Measurements from ENCODE around the gene ALX3. TPM values are rescaled to one million over a fixed set of nuclear protein-coding genes. Genes with fewer than 3 reads are reported as not detected.
A peak's percentile ranks its signal among the peaks of the same experiment; 100 is the strongest.
"Not testable (repeated sequence)": the region's sequence is repeated elsewhere in the genome, so short reads cannot be mapped to it uniquely, and the experiment has no call there.

ALX3 gene
- polyA plus RNA-seq, 1 donor: not detected

DNA sequence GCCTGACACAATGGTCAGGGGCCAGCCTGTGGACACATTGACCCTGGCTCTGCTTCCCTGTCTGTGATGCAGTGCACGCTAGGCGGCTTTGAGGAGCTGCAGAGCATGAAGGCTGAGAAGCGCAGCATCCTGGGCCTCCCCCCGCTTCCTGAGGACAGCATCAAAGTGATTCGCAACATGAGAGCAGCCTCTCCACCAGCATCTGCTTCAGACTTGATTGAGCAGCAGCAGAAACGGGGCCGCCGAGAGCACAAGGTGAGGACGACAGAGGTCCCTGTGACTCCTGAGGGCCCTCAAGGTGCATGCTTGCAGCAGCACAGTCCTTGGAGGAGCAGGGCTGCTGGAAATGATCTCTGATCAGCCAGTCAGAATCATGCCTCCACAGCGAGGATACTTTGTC lies 27.5 kb downstream of the ALX3 start:
- H3K27ac ChIP-seq (ENCODE audit: low read length): no peak overlapping the region
- H3K4me3 ChIP-seq (ENCODE audit: low read length): no peak overlapping the region
- peaks cover 5% of the 10 kb centered on the region for H3K4me1 ChIP-seq (ENCODE audit: control insufficient read depth, insufficient read depth, low read length)
- H3K36me3 ChIP-seq (ENCODE audit: control insufficient read depth, insufficient read depth, low read length): peaks cover 95% of the 10 kb centered on the region
- WGBS (ENCODE audit: insufficient coverage, low lambda C conversion rate): no CpG with 5 or more reads among the region's 10 CpGs
- no peak for DNase-seq
- H3K27me3 ChIP-seq (ENCODE audit: control insufficient read depth, insufficient read depth, low read length): no peaks in the 10 kb centered on the region
- no peaks in the 10 kb centered on the region for H3K9me3 ChIP-seq (ENCODE audit: control insufficient read depth, low read depth, low read length)

GRCh38 chr1:110040548-110040947 lies 29.9 kb downstream of the ALX3 start:
- peaks cover 78% of the 10 kb centered on the region for H3K36me3 ChIP-seq (ENCODE audit: control insufficient read depth, insufficient read depth, low read length)
- H3K27me3 ChIP-seq (ENCODE audit: control insufficient read depth, insufficient read depth, low read length): no peaks in the 10 kb centered on the region
- no peak for DNase-seq
- no peaks in the 10 kb centered on the region for H3K9me3 ChIP-seq (ENCODE audit: control insufficient read depth, low read depth, low read length)
- no peak overlapping the region for H3K4me3 ChIP-seq (ENCODE audit: low read length)
- peaks cover 6% of the 10 kb centered on the region for H3K4me1 ChIP-seq (ENCODE audit: control insufficient read depth, insufficient read depth, low read length)
- H3K27ac ChIP-seq (ENCODE audit: low read length): no peak overlapping the region
- WGBS (ENCODE audit: insufficient coverage, low lambda C conversion rate): no CpG with 5 or more reads among the region's 4 CpGs

- no peak for DNase-seq
- Histone ChIP-seq H3K27me3 (ENCODE audit: control insufficient read depth, insufficient read depth, low read length) (no peaks in the 10 kb centered on the region), H3K4me3 (ENCODE audit: low read length) (no peak overlapping the region), H3K9me3 (ENCODE audit: control insufficient read depth, low read depth, low read length) (no peaks in the 10 kb centered on the region), H3K36me3 (ENCODE audit: control insufficient read depth, insufficient read depth, low read length) (peaks cover 69% of the 10 kb centered on the region), H3K4me1 (ENCODE audit: control insufficient read depth, insufficient read depth, low read length) (peaks cover 7% of the 10 kb centered on the region), H3K27ac (ENCODE audit: low read length) (no peak overlapping the region)
- WGBS (ENCODE audit: insufficient coverage, low lambda C conversion rate): 80% methylated on average over 1 of the region's 4 CpGs
Observed at GRCh38 chr1:110039641-110040040, 30.8 kb downstream of the ALX3 start.

GRCh38 chr1:110038271-110038670 lies 32.2 kb downstream of the ALX3 start:
- Histone ChIP-seq H3K27me3 (ENCODE audit: control insufficient read depth, insufficient read depth, low read length) (no peaks in the 10 kb centered on the region), H3K4me1 (ENCODE audit: control insufficient read depth, insufficient read depth, low read length) (peaks cover 7% of the 10 kb centered on the region), H3K27ac (ENCODE audit: low read length) (no peak overlapping the region), H3K4me3 (ENCODE audit: low read length) (no peak overlapping the region), H3K36me3 (ENCODE audit: control insufficient read depth, insufficient read depth, low read length) (peaks cover 57% of the 10 kb centered on the region), H3K9me3 (ENCODE audit: control insufficient read depth, low read depth, low read length) (no peaks in the 10 kb centered on the region)
- no peak for DNase-seq
- no CpG with 5 or more reads among the region's 5 CpGs for WGBS (ENCODE audit: insufficient coverage, low lambda C conversion rate)

- H3K4me3 ChIP-seq (ENCODE audit: low read length): peak overlapping the region; percentile 66
- peaks cover 7% of the 10 kb centered on the region for H3K4me1 ChIP-seq (ENCODE audit: control insufficient read depth, insufficient read depth, low read length)
- no peaks in the 10 kb centered on the region for H3K9me3 ChIP-seq (ENCODE audit: control insufficient read depth, low read depth, low read length)
- no CpG with 5 or more reads among the region's 16 CpGs for WGBS (ENCODE audit: insufficient coverage, low lambda C conversion rate)
- DNase-seq: no peak
- no peaks in the 10 kb centered on the region for H3K27me3 ChIP-seq (ENCODE audit: control insufficient read depth, insufficient read depth, low read length)
- H3K36me3 ChIP-seq (ENCODE audit: control insufficient read depth, insufficient read depth, low read length): peaks cover 28% of the 10 kb centered on the region
- peak overlapping the region; percentile 84 for H3K27ac ChIP-seq (ENCODE audit: low read length)
Observed at GRCh38 chr1:110035236-110035752, 35.2 kb downstream of the ALX3 start.

GRCh38 chr1:110034451-110035235 lies 35.8 kb downstream of the ALX3 start, which contains the start of gene STRIP1:
TSS of gene STRIP1 (plus strand) at chr1:110034624. CDS start at chr1:110034638, 14 bp downstream.
- DNase-seq: peak; percentile 94 to 98
- H3K4me1 ChIP-seq (ENCODE audit: control insufficient read depth, insufficient read depth, low read length): peaks cover 7% of the 10 kb centered on the region
- H3K9me3 ChIP-seq (ENCODE audit: control insufficient read depth, low read depth, low read length): no peaks in the 10 kb centered on the region
- WGBS (ENCODE audit: insufficient coverage, low lambda C conversion rate): 0% methylated on average over 2 of the region's 66 CpGs
- H3K36me3 ChIP-seq (ENCODE audit: control insufficient read depth, insufficient read depth, low read length): peaks cover 21% of the 10 kb centered on the region
- H3K4me3 ChIP-seq (ENCODE audit: low read length): peak within 1 kb of the TSS; percentile 66
- peak within 1 kb of the TSS; percentile 84 for H3K27ac ChIP-seq (ENCODE audit: low read length)
- H3K27me3 ChIP-seq (ENCODE audit: control insufficient read depth, insufficient read depth, low read length): no peaks in the 10 kb centered on the region

- no peak for DNase-seq
- Histone ChIP-seq H3K27me3 (ENCODE audit: control insufficient read depth, insufficient read depth, low read length) (no peaks in the 10 kb centered on the region), H3K27ac (ENCODE audit: low read length) (peak overlapping the region; percentile 42), H3K9me3 (ENCODE audit: control insufficient read depth, low read depth, low read length) (no peaks in the 10 kb centered on the region), H3K4me1 (ENCODE audit: control insufficient read depth, insufficient read depth, low read length) (peaks cover 7% of the 10 kb centered on the region), H3K4me3 (ENCODE audit: low read length) (peak overlapping the region; percentile 66), H3K36me3 (ENCODE audit: control insufficient read depth, insufficient read depth, low read length) (peaks cover 15% of the 10 kb centered on the region)
- 20% methylated on average over 1 of the region's 4 CpGs for WGBS (ENCODE audit: insufficient coverage, low lambda C conversion rate)
Observed at GRCh38 chr1:110034040-110034450, 36.4 kb downstream of the ALX3 start.

DNA sequence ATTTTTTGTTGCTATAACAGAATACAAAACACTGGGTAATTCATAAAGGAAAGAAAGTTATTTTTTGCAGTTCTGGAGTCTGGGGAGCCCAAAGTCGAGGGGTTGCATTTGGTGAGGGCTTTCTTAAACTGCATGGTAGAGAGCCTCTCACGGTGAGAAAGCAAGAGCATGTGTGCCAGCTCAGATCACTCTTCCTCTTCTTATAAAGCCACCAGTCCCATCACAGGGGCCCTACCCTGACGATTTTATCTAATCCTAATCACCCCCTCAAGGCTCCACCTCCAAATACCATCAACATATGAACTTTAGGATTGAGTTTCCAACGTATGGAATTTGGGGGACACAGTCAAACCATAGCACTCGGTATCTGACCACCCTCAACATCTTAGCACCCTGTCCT lies 37.1 kb downstream of the ALX3 start:
- Histone ChIP-seq H3K4me3 (ENCODE audit: low read length) (no peak overlapping the region), H3K27ac (ENCODE audit: low read length) (no peak overlapping the region), H3K27me3 (ENCODE audit: control insufficient read depth, insufficient read depth, low read length) (no peaks in the 10 kb centered on the region), H3K4me1 (ENCODE audit: control insufficient read depth, insufficient read depth, low read length) (peaks cover 7% of the 10 kb centered on the region), H3K9me3 (ENCODE audit: control insufficient read depth, low read depth, low read length) (no peaks in the 10 kb centered on the region), H3K36me3 (ENCODE audit: control insufficient read depth, insufficient read depth, low read length) (peaks cover 9% of the 10 kb centered on the region)
- DNase-seq: no peak
- no CpG with 5 or more reads among the region's 5 CpGs for WGBS (ENCODE audit: insufficient coverage, low lambda C conversion rate)

DNA sequence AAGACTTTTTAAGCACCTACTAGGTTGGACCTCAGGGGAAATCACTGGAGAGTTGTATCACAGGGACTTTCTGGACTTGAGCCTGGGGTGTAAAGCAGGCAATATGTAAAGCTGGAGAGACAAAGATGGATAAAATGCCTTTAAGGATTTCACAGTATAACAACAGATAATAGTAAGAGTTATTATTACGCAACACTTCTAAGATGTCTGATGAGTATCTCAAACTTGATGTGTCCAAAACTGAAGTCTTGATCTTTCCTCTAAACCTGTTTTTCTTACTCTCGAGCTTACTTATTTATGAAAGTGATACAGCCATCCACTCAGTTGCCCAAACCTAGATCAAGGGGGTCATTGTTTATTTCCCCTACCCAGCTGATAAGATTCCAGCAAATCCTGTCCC lies 38.1 kb downstream of the ALX3 start:
- Histone ChIP-seq H3K9me3 (ENCODE audit: control insufficient read depth, low read depth, low read length) (no peaks in the 10 kb centered on the region), H3K4me3 (ENCODE audit: low read length) (no peak overlapping the region), H3K27ac (ENCODE audit: low read length) (no peak overlapping the region), H3K4me1 (ENCODE audit: control insufficient read depth, insufficient read depth, low read length) (peaks cover 7% of the 10 kb centered on the region), H3K27me3 (ENCODE audit: control insufficient read depth, insufficient read depth, low read length) (no peaks in the 10 kb centered on the region), H3K36me3 (ENCODE audit: control insufficient read depth, insufficient read depth, low read length) (no peaks in the 10 kb centered on the region)
- no CpG with 5 or more reads among the region's 2 CpGs for WGBS (ENCODE audit: insufficient coverage, low lambda C conversion rate)
- DNase-seq: no peak

DNA sequence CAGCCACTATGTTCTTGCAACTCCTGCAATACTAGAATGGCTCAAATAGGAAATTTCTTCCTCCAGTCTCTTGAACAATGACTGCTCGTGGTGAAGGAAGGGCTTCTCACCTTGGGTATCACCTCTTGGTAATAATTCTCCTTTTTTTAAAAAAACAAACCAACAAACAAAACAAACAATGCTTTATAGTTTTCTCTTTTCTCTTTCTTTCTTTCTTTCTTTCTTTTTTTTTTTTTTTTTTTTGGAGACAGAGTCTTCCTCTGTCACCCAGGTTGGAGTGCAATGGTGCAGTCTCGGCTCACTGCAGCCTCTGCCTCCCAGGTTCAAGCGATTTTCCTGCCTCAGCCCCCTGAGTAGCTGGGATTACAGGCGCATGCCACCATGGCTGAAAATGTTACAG lies 39.8 kb downstream of the ALX3 start:
- not testable (repeated sequence) for H3K27me3 ChIP-seq (ENCODE audit: control insufficient read depth, insufficient read depth, low read length); H3K27ac ChIP-seq (ENCODE audit: low read length); DNase-seq; H3K36me3 ChIP-seq (ENCODE audit: control insufficient read depth, insufficient read depth, low read length); H3K4me3 ChIP-seq (ENCODE audit: low read length); H3K9me3 ChIP-seq (ENCODE audit: control insufficient read depth, low read depth, low read length); H3K4me1 ChIP-seq (ENCODE audit: control insufficient read depth, insufficient read depth, low read length)
- WGBS (ENCODE audit: insufficient coverage, low lambda C conversion rate): no CpG with 5 or more reads among the region's 4 CpGs

- Histone ChIP-seq H3K9me3 (ENCODE audit: control insufficient read depth, low read depth, low read length) (no peaks in the 10 kb centered on the region), H3K27me3 (ENCODE audit: control insufficient read depth, insufficient read depth, low read length) (no peaks in the 10 kb centered on the region), H3K4me1 (ENCODE audit: control insufficient read depth, insufficient read depth, low read length) (no peaks in the 10 kb centered on the region), H3K4me3 (ENCODE audit: low read length) (no peak overlapping the region), H3K27ac (ENCODE audit: low read length) (no peak overlapping the region), H3K36me3 (ENCODE audit: control insufficient read depth, insufficient read depth, low read length) (peaks cover 54% of the 10 kb centered on the region)
- 90% methylated on average over 2 of the region's 4 CpGs for WGBS (ENCODE audit: insufficient coverage, low lambda C conversion rate)
- no peak for DNase-seq
Observed at GRCh38 chr1:110024613-110025012, 45.9 kb downstream of the ALX3 start.
